Activated CD4-positive, alpha-beta T cell treated with anti-CD3 and anti-CD28 coated beads, Interleukin-2, amount 10 ng/mL, durations not matched to agents 7 days and 5 days (primary cell): ENCODE measurements around the gene PERM1. TPM values are rescaled to one million over a fixed set of nuclear protein-coding genes. Genes with fewer than 3 reads are reported as not detected.
"Not testable (repeated sequence)": the region's sequence is repeated elsewhere in the genome, so short reads cannot be mapped to it uniquely, and the experiment has no call there.

Experiments used
- CTCF ChIA-PET: fragments of 350-600 bp; sonication (Branson Sonifier 250); formaldehyde crosslinking; loops from one replicate; lab custom pipeline; 2021; ENCODE audit warnings: antibody characterized with exemption; lab: Charles Lee
- POLR2A ChIA-PET: fragments of 350-600 bp; sonication (Branson Sonifier 250); formaldehyde crosslinking; loops from one replicate; lab custom pipeline; 2021; ENCODE audit warnings: antibody characterized with exemption; lab: Charles Lee
- DNase-seq: peaks from one replicate; pipeline ENCODE4 v3.0.0-alpha.2; 2020
- H3K27ac Mint-ChIP-seq: one replicate; pipeline ENCODE4 v1.8.0; 2021; ENCODE audit warnings: mild to moderate bottlenecking, moderate library complexity, mixed read lengths
- H3K27me3 Mint-ChIP-seq: one replicate; pipeline ENCODE4 v1.8.0; 2021; ENCODE audit warnings: mixed read lengths
- H3K36me3 Mint-ChIP-seq: one replicate; pipeline ENCODE4 v1.8.0; 2021; ENCODE audit warnings: low read depth, mixed read lengths
- H3K4me1 Mint-ChIP-seq: one replicate; pipeline ENCODE4 v1.8.0; 2021; ENCODE audit warnings: mixed read lengths
- H3K4me3 Mint-ChIP-seq: one replicate; pipeline ENCODE4 v1.8.0; 2021; ENCODE audit warnings: mild to moderate bottlenecking, moderate library complexity, mixed read lengths
- H3K9me3 Mint-ChIP-seq: one replicate; pipeline ENCODE4 v1.8.0; 2021; ENCODE audit warnings: mixed read lengths
- total RNA-seq, 2 experiments: library from RNA; stranded (reverse); gene quantifications; one replicate each; pipeline ENCODE4 v1.2.3, GENCODE V29; 2021

PERM1 gene
- not detected for total RNA-seq

- Mint-ChIP-seq H3K4me1 (peaks cover 3% of the 10 kb centered on the region), H3K36me3 (peaks cover 3% of the 10 kb centered on the region), H3K9me3 (peaks cover 4% of the 10 kb centered on the region), H3K27me3 (peaks cover 26% of the 10 kb centered on the region), H3K4me3 (no peak within 1 kb of the TSS), H3K27ac (no peak within 1 kb of the TSS)
- ChIA-PET CTCF (interaction anchor here (1.2 to 3.1 kb wide), 6 partner anchors 15 to 82 kb away, joined by 4 to 13 read pairs (median 8); no protein-coding TSS in a partner anchor), POLR2A (no interaction called here)
- DNase-seq, result no peak
Observed at GRCh38 chr1:981955-982558, at the start of gene PERM1. Gene PERM1 (minus strand): TSS chr1:982093. CDS start chr1:981029, 1,064 bp downstream.

GRCh38 chr1:1030867-1031658 lies 49.2 kb upstream of the PERM1 start:
- H3K27ac Mint-ChIP-seq, H3K4me1 Mint-ChIP-seq, H3K9me3 Mint-ChIP-seq, POLR2A ChIA-PET, DNase-seq, H3K4me3 Mint-ChIP-seq, H3K36me3 Mint-ChIP-seq: not testable (repeated sequence)
- CTCF ChIA-PET, result interaction anchor here (0.8 to 6.0 kb wide), 3 partner anchors 9 to 41 kb away, joined by 3 to 39 read pairs (median 4); no protein-coding TSS in a partner anchor
- peaks cover 18% of the 10 kb centered on the region for H3K27me3 Mint-ChIP-seq

- ChIA-PET POLR2A (no interaction called here), CTCF (interaction anchor here (0.5 to 0.8 kb wide), 2 partner anchors 13 to 878 kb away, joined by 3 read pairs; no protein-coding TSS in a partner anchor)
- H3K4me3 Mint-ChIP-seq, result no peak overlapping the region
- H3K36me3 Mint-ChIP-seq, result no peaks in the 10 kb centered on the region
- H3K4me1 Mint-ChIP-seq, result peaks cover 10% of the 10 kb centered on the region
- no peak overlapping the region for H3K27ac Mint-ChIP-seq
- peaks cover 10% of the 10 kb centered on the region for H3K27me3 Mint-ChIP-seq
- no peaks in the 10 kb centered on the region for H3K9me3 Mint-ChIP-seq
- no peak for DNase-seq
Observed at GRCh38 chr1:1027791-1028190, 45.9 kb upstream of the PERM1 start.

GRCh38 chr1:1026599-1027413 lies 44.9 kb upstream of the PERM1 start:
- no peak overlapping the region for H3K4me3 Mint-ChIP-seq

GRCh38 chr1:1025730-1026129 lies 43.8 kb upstream of the PERM1 start:
- ChIA-PET POLR2A (no interaction called here), CTCF (interaction anchor here (0.7 to 1.0 kb wide), 2 partner anchors 12 to 97 kb away, joined by 3 read pairs; partner anchors contain the start of gene ISG15)
- H3K4me3 Mint-ChIP-seq, result no peak overlapping the region
- peaks cover 16% of the 10 kb centered on the region for H3K27me3 Mint-ChIP-seq
- DNase-seq, result no peak
- H3K36me3 Mint-ChIP-seq, result no peaks in the 10 kb centered on the region
- peaks cover 13% of the 10 kb centered on the region for H3K4me1 Mint-ChIP-seq
- no peak overlapping the region for H3K27ac Mint-ChIP-seq
- no peaks in the 10 kb centered on the region for H3K9me3 Mint-ChIP-seq

More at GRCh38 chr1:1026599-1027413, 44.9 kb upstream of the PERM1 start:
- no peak for DNase-seq
- CTCF ChIA-PET, result no interaction called here
- Mint-ChIP-seq H3K9me3 (no peaks in the 10 kb centered on the region), H3K27me3 (peaks cover 11% of the 10 kb centered on the region), H3K4me1 (peaks cover 11% of the 10 kb centered on the region), H3K36me3 (no peaks in the 10 kb centered on the region), H3K27ac (no peak overlapping the region)
- POLR2A ChIA-PET, result no interaction called here

- CTCF ChIA-PET, result interaction anchor here (0.7 to 2.2 kb wide), 4 partner anchors 11 to 98 kb away, joined by 3 to 6 read pairs (median 4); partner anchors contain the start of gene ISG15
Observed at GRCh38 chr1:1024771-1025699, 43.1 kb upstream of the PERM1 start.

GRCh38 chr1:1024149-1024770 lies 42.4 kb upstream of the PERM1 start:
- Mint-ChIP-seq H3K4me1 (peaks cover 13% of the 10 kb centered on the region), H3K9me3 (no peaks in the 10 kb centered on the region), H3K36me3 (no peaks in the 10 kb centered on the region), H3K27me3 (peaks cover 16% of the 10 kb centered on the region), H3K27ac (no peak overlapping the region), H3K4me3 (no peak overlapping the region)
- DNase-seq, result no peak
- ChIA-PET CTCF (interaction anchor here (0.9 to 2.2 kb wide), 5 partner anchors 9 to 67 kb away, joined by 3 to 6 read pairs (median 4); no protein-coding TSS in a partner anchor), POLR2A (no interaction called here)

More at GRCh38 chr1:1024771-1025699, 43.1 kb upstream of the PERM1 start:
- H3K36me3 Mint-ChIP-seq, result no peaks in the 10 kb centered on the region
- DNase-seq, result no peak
- H3K27ac Mint-ChIP-seq, result no peak overlapping the region
- H3K27me3 Mint-ChIP-seq, result peaks cover 16% of the 10 kb centered on the region
- H3K9me3 Mint-ChIP-seq, result no peaks in the 10 kb centered on the region
- no peak overlapping the region for H3K4me3 Mint-ChIP-seq
- H3K4me1 Mint-ChIP-seq, result peaks cover 13% of the 10 kb centered on the region
- POLR2A ChIA-PET, result no interaction called here

- Mint-ChIP-seq H3K36me3 (no peaks in the 10 kb centered on the region), H3K4me3 (no peak overlapping the region), H3K27ac (no peak overlapping the region), H3K4me1 (peaks cover 18% of the 10 kb centered on the region), H3K9me3 (no peaks in the 10 kb centered on the region), H3K27me3 (peaks cover 16% of the 10 kb centered on the region)
- no peak for DNase-seq
- POLR2A ChIA-PET, result no interaction called here
- CTCF ChIA-PET, result interaction anchor here (0.7 to 2.2 kb wide), 6 partner anchors 9 to 67 kb away, joined by 3 to 6 read pairs (median 4); no protein-coding TSS in a partner anchor
Observed at GRCh38 chr1:1023700-1024099, 41.8 kb upstream of the PERM1 start.

- H3K36me3 Mint-ChIP-seq, result peaks cover 3% of the 10 kb centered on the region
- H3K27ac Mint-ChIP-seq, result peak overlapping the region; percentile 38
- H3K27me3 Mint-ChIP-seq, result peaks cover 16% of the 10 kb centered on the region
- H3K4me1 Mint-ChIP-seq, result peaks cover 22% of the 10 kb centered on the region
- H3K4me3 Mint-ChIP-seq, result peak overlapping the region; percentile 19
- no peaks in the 10 kb centered on the region for H3K9me3 Mint-ChIP-seq
- no peak for DNase-seq
- ChIA-PET POLR2A (no interaction called here), CTCF (no interaction called here)
Observed at GRCh38 chr1:1022302-1023009, 40.6 kb upstream of the PERM1 start.

- Mint-ChIP-seq H3K27ac (no peak overlapping the region), H3K36me3 (peaks cover 9% of the 10 kb centered on the region), H3K4me1 (peaks cover 27% of the 10 kb centered on the region), H3K4me3 (no peak overlapping the region), H3K9me3 (peaks cover 5% of the 10 kb centered on the region), H3K27me3 (peaks cover 14% of the 10 kb centered on the region)
- ChIA-PET POLR2A (no interaction called here), CTCF (no interaction called here)
- DNase-seq, result no peak
Observed at GRCh38 chr1:1021920-1022259, 40.0 kb upstream of the PERM1 start.
